ENCODE data around the gene PPP6R1. TPM values are rescaled to one million over a fixed set of nuclear protein-coding genes. Genes with fewer than 3 reads are reported as not detected.
A peak's percentile ranks its signal among the peaks of the same experiment; 100 is the strongest.

The PPP6R1 gene
- polyA plus RNA-seq (2013, experiment 1 of 2) = 33.0 TPM
- polyA plus RNA-seq (2013, experiment 2 of 2) = 32.6 TPM

DNA sequence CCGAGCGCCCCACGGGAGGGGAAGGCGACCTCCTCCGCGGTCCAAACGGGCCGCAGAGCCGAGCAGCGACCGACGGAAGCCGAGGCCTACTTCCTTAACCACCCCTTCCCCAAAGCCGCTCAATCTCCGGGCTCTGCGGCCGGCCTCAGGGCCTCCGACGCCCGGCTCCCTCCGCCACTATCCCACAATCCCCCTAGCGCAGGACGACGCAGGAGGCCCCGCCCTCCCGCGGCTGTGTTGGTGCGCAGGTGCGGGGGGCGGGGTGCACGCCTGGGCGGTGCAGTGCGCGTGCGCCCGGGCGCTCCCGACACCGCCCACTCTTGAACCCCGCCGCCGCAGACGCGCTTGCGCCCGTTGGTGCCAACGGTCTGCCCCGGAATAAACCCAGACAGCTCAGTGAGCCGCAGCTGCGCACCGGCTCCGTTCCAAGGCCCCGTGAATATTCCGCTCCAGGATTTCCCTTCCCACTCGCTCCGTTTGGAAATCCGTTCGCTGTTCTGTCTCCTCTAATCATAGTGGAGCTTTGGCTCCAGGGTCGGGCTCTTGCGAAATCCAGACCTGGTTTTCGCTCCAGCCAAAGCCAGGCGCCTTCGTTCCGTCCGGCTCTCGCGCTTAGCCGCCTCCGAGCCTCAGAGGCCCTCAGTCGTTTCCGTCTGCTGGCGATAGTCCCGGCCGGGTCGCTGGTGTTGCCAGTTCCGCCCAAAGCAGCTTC lies at the start of gene PPP6R1:
TSS of gene PPP6R1 (minus strand) at position 190 of the 712 bp plus-strand sequence. CDS start 11,914 bp downstream, outside the sequence.
- Histone ChIP-seq H3K23ac (ENCODE audit: low read depth, low read length, poor library complexity) (peak within 1 kb of the TSS; percentile 98), H3K4me1 (ENCODE audit: control insufficient read depth in 2 of 2, insufficient read depth in 1 of 2, low read depth in 1 of 2, low read length in 2 of 2) (peaks cover 12 to 17% of the 10 kb centered on the region in 2 donors), H3K9ac (ENCODE audit: low read depth, low read length, poor library complexity) (peak within 1 kb of the TSS; percentile 97), H2BK5ac (ENCODE audit: low read length) (peak within 1 kb of the TSS; percentile 83), H2AK5ac (ENCODE audit: low read depth, low read length) (peak within 1 kb of the TSS; percentile 74), H3K79me1 (ENCODE audit: low read depth, low read length) (peaks cover 15% of the 10 kb centered on the region), H3K4me2 (ENCODE audit: insufficient read depth, low read length, poor library complexity, severe bottlenecking) (peak within 1 kb of the TSS; percentile 82), H2BK120ac (ENCODE audit: low read depth, low read length) (no peak within 1 kb of the TSS), H3K4ac (ENCODE audit: low read length) (no peak within 1 kb of the TSS), H3K27me3 (ENCODE audit: control insufficient read depth in 3 of 3, insufficient read depth in 3 of 3, low read depth in 1 of 3, low read length in 3 of 3) (no peaks in the 10 kb centered on the region), H3K18ac (ENCODE audit: low read length) (peak within 1 kb of the TSS; percentile 99), H3K36me3 (replicated peaks in 1 of 2; ENCODE audit: control insufficient read depth in 2 of 2, insufficient read depth in 2 of 2, low read length in 2 of 2) (peaks cover 0 to 15% of the 10 kb centered on the region in 2 donors), H4K91ac (ENCODE audit: low read depth, low read length, poor library complexity) (no peak within 1 kb of the TSS), H3K4me3 (ENCODE audit: low read length in 2 of 2) (peak within 1 kb of the TSS; percentile 90 to 99), H2AFZ (ENCODE audit: low read length) (peak within 1 kb of the TSS; percentile 88), H3K27ac (replicated peaks; ENCODE audit: low read length) (peak within 1 kb of the TSS; percentile 98), H4K8ac (ENCODE audit: low read depth, low read length) (no peak within 1 kb of the TSS), H2BK12ac (ENCODE audit: low read length) (peak within 1 kb of the TSS; percentile 60), H3K14ac (ENCODE audit: low read length) (peak within 1 kb of the TSS; percentile 87), H3K9me3 (replicated peaks in 1 of 2; ENCODE audit: control insufficient read depth in 2 of 2, insufficient read depth in 1 of 2, low read depth in 1 of 2, low read length in 2 of 2) (no peaks in the 10 kb centered on the region), H2BK15ac (ENCODE audit: low read length) (peak within 1 kb of the TSS; percentile 80)
- DNase-seq (ENCODE audit: low spot score) = peak; percentile 98
- no CpG with 5 or more reads among the region's 76 CpGs for WGBS, 2 donors (ENCODE audit: extremely low coverage in 2 of 2, insufficient read length in 2 of 2, insufficient replicate concordance in 1 of 2)

DNA sequence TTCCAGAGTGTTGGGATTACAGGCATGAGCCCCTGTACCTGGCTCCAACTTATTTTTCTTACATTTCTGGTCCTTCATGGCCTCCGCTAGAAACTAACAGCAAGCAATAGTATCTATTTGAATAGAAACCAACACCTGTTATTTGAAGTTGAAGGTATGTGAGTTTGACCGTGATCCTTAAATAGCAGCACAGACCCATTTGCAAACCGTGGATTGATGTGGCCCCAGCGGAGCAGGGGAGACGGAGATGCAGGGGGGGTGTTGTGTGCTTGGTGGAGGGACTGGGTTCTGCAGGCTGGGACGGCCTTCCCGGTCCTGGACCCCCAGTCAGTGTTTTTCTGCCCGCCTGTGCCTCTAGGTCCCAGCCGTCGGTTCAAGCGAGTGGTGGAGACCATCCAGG lies 49.5 kb upstream of the PPP6R1 start:
- no peak for DNase-seq (ENCODE audit: low spot score)
- no peak overlapping the region for H2AFZ ChIP-seq (ENCODE audit: low read length)
- no peak overlapping the region for H3K14ac ChIP-seq (ENCODE audit: low read length)
- no peak overlapping the region for H4K91ac ChIP-seq (ENCODE audit: low read depth, low read length, poor library complexity)
- H4K8ac ChIP-seq (ENCODE audit: low read depth, low read length) = no peak overlapping the region
- no peaks in the 10 kb centered on the region for H3K27me3 ChIP-seq (ENCODE audit: control insufficient read depth in 3 of 3, insufficient read depth in 3 of 3, low read depth in 1 of 3, low read length in 3 of 3)
- no peak overlapping the region for H2BK15ac ChIP-seq (ENCODE audit: low read length)
- peaks cover 51 to 78% of the 10 kb centered on the region in 2 donors for H3K36me3 ChIP-seq (replicated peaks in 1 of 2; ENCODE audit: control insufficient read depth in 2 of 2, insufficient read depth in 2 of 2, low read length in 2 of 2)
- no peak overlapping the region for H2BK5ac ChIP-seq (ENCODE audit: low read length)
- no peaks in the 10 kb centered on the region for H3K79me1 ChIP-seq (ENCODE audit: low read depth, low read length)
- no peak overlapping the region for H3K4me3 ChIP-seq (ENCODE audit: low read length in 2 of 2)
- no peak overlapping the region for H2BK12ac ChIP-seq (ENCODE audit: low read length)
- no peak overlapping the region for H2AK5ac ChIP-seq (ENCODE audit: low read depth, low read length)
- no peak overlapping the region for H3K4me2 ChIP-seq (ENCODE audit: insufficient read depth, low read length, poor library complexity, severe bottlenecking)
- no peak overlapping the region for H3K9ac ChIP-seq (ENCODE audit: low read depth, low read length, poor library complexity)
- H3K23ac ChIP-seq (ENCODE audit: low read depth, low read length, poor library complexity) = no peak overlapping the region
- peaks cover 2 to 5% of the 10 kb centered on the region in 2 donors for H3K9me3 ChIP-seq (replicated peaks in 1 of 2; ENCODE audit: control insufficient read depth in 2 of 2, insufficient read depth in 1 of 2, low read depth in 1 of 2, low read length in 2 of 2)
- no peak overlapping the region for H3K27ac ChIP-seq (replicated peaks; ENCODE audit: low read length)
- H3K4me1 ChIP-seq (ENCODE audit: control insufficient read depth in 2 of 2, insufficient read depth in 1 of 2, low read depth in 1 of 2, low read length in 2 of 2) = peaks cover 2 to 4% of the 10 kb centered on the region in 2 donors
- no peak overlapping the region for H3K18ac ChIP-seq (ENCODE audit: low read length)
- H3K4ac ChIP-seq (ENCODE audit: low read length) = no peak overlapping the region
- no CpG with 5 or more reads among the region's 11 CpGs for WGBS, 2 donors (ENCODE audit: extremely low coverage in 2 of 2, insufficient read length in 2 of 2, insufficient replicate concordance in 1 of 2)
- no peak overlapping the region for H2BK120ac ChIP-seq (ENCODE audit: low read depth, low read length)

DNA sequence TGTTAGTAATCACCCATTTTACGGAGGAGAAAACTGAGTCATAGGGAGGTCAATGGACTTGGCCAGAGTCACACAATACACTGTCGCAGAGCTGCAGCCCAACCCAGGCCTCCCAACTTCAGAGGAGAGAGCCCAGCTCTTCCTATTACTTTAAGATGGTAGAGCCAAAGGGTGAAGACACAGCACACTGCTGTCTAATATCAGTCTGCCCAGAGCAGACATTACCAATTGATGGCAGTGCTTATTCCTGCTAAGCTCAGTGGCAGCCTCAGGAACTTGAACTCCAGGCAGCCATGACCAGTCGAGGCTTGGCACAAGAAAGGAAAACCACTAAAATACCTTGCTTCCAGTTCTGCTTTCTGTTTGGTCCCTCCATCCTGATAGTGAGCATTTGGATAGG lies 47.9 kb upstream of the PPP6R1 start:
- no CpG with 5 or more reads among the region's 3 CpGs for whole genome bisulfite sequencing, 2 donors (ENCODE audit: extremely low coverage in 2 of 2, insufficient read length in 2 of 2, insufficient replicate concordance in 1 of 2)
- Histone ChIP-seq H2BK12ac (ENCODE audit: low read length) (no peak overlapping the region), H3K36me3 (replicated peaks in 1 of 2; ENCODE audit: control insufficient read depth in 2 of 2, insufficient read depth in 2 of 2, low read length in 2 of 2) (peaks cover 56 to 86% of the 10 kb centered on the region in 2 donors)

DNA sequence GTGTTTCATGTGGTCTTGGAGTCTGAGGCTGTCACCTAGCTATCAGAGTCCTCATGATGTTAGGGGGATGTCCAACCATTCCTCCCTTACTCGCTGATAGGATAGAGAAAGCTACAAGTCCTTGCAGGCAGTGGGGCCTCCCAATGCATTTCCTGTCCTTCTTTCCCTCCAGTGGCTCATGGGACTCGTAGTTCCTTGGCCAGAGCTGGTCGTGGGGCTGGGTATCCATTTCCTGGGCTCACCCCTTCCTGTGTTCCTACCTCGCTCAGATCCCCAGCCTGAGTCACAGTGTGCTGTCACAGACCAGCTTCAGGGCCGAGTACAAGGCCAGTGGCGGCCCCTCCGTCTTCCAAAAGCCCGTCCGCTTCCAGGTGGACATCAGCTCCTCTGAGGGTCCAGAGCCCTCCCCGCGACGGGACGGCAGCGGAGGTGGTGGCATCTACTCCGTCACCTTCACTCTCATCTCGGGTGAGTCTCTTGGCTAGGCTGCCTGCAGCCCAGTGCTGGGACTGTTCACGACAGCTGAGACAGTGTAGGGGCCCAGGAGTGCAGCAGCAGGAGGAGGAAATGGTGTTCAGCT lies 47.3 kb upstream of the PPP6R1 start:
- H2AFZ ChIP-seq (ENCODE audit: low read length) = no peak overlapping the region
- H3K27me3 ChIP-seq (ENCODE audit: control insufficient read depth in 3 of 3, insufficient read depth in 3 of 3, low read depth in 1 of 3, low read length in 3 of 3) = no peaks in the 10 kb centered on the region
- no peak overlapping the region for H2BK5ac ChIP-seq (ENCODE audit: low read length)
- no peaks in the 10 kb centered on the region for H3K79me1 ChIP-seq (ENCODE audit: low read depth, low read length)
- H3K27ac ChIP-seq (replicated peaks; ENCODE audit: low read length) = no peak overlapping the region
- no peak overlapping the region for H2BK15ac ChIP-seq (ENCODE audit: low read length)
- no peak for DNase-seq (ENCODE audit: low spot score)
- H3K4ac ChIP-seq (ENCODE audit: low read length) = no peak overlapping the region
- no peak overlapping the region for H4K8ac ChIP-seq (ENCODE audit: low read depth, low read length)
- H2BK120ac ChIP-seq (ENCODE audit: low read depth, low read length) = no peak overlapping the region
- peak overlapping the region in 1 of 2 donors; percentile 4 for H3K4me3 ChIP-seq (ENCODE audit: low read length in 2 of 2)
- no peak overlapping the region for H3K18ac ChIP-seq (ENCODE audit: low read length)
- peak overlapping the region; percentile 65 for H3K9ac ChIP-seq (ENCODE audit: low read depth, low read length, poor library complexity)
- no CpG with 5 or more reads among the region's 17 CpGs for WGBS, 2 donors (ENCODE audit: extremely low coverage in 2 of 2, insufficient read length in 2 of 2, insufficient replicate concordance in 1 of 2)
- peaks cover 56 to 83% of the 10 kb centered on the region in 2 donors for H3K36me3 ChIP-seq (replicated peaks in 1 of 2; ENCODE audit: control insufficient read depth in 2 of 2, insufficient read depth in 2 of 2, low read length in 2 of 2)
- no peak overlapping the region for H3K14ac ChIP-seq (ENCODE audit: low read length)
- H3K4me1 ChIP-seq (ENCODE audit: control insufficient read depth in 2 of 2, insufficient read depth in 1 of 2, low read depth in 1 of 2, low read length in 2 of 2) = peaks cover 11 to 12% of the 10 kb centered on the region in 2 donors
- H4K91ac ChIP-seq (ENCODE audit: low read depth, low read length, poor library complexity) = no peak overlapping the region
- no peak overlapping the region for H3K23ac ChIP-seq (ENCODE audit: low read depth, low read length, poor library complexity)
- no peak overlapping the region for H3K4me2 ChIP-seq (ENCODE audit: insufficient read depth, low read length, poor library complexity, severe bottlenecking)
- H2AK5ac ChIP-seq (ENCODE audit: low read depth, low read length) = no peak overlapping the region
- no peak overlapping the region for H2BK12ac ChIP-seq (ENCODE audit: low read length)
- peaks cover 4 to 5% of the 10 kb centered on the region in 2 donors for H3K9me3 ChIP-seq (replicated peaks in 1 of 2; ENCODE audit: control insufficient read depth in 2 of 2, insufficient read depth in 1 of 2, low read depth in 1 of 2, low read length in 2 of 2)

More for the DNA sequence above, 47.9 kb upstream of the PPP6R1 start:
- no peaks in the 10 kb centered on the region for H3K27me3 ChIP-seq (ENCODE audit: control insufficient read depth in 3 of 3, insufficient read depth in 3 of 3, low read depth in 1 of 3, low read length in 3 of 3)
- no peak overlapping the region for H2AFZ ChIP-seq (ENCODE audit: low read length)
- peaks cover 4 to 5% of the 10 kb centered on the region in 2 donors for H3K9me3 ChIP-seq (replicated peaks in 1 of 2; ENCODE audit: control insufficient read depth in 2 of 2, insufficient read depth in 1 of 2, low read depth in 1 of 2, low read length in 2 of 2)
- H2BK120ac ChIP-seq (ENCODE audit: low read depth, low read length) = no peak overlapping the region
- H2BK5ac ChIP-seq (ENCODE audit: low read length) = no peak overlapping the region
- peaks cover 5 to 6% of the 10 kb centered on the region in 2 donors for H3K4me1 ChIP-seq (ENCODE audit: control insufficient read depth in 2 of 2, insufficient read depth in 1 of 2, low read depth in 1 of 2, low read length in 2 of 2)
- H3K4me3 ChIP-seq (ENCODE audit: low read length in 2 of 2) = no peak overlapping the region
- no peak overlapping the region for H3K9ac ChIP-seq (ENCODE audit: low read depth, low read length, poor library complexity)
- H4K8ac ChIP-seq (ENCODE audit: low read depth, low read length) = no peak overlapping the region
- H3K4me2 ChIP-seq (ENCODE audit: insufficient read depth, low read length, poor library complexity, severe bottlenecking) = no peak overlapping the region
- no peak overlapping the region for H3K27ac ChIP-seq (replicated peaks; ENCODE audit: low read length)
- no peak for DNase-seq (ENCODE audit: low spot score)
- no peaks in the 10 kb centered on the region for H3K79me1 ChIP-seq (ENCODE audit: low read depth, low read length)
- H2BK15ac ChIP-seq (ENCODE audit: low read length) = no peak overlapping the region
- H3K23ac ChIP-seq (ENCODE audit: low read depth, low read length, poor library complexity) = no peak overlapping the region
- H2AK5ac ChIP-seq (ENCODE audit: low read depth, low read length) = no peak overlapping the region
- H4K91ac ChIP-seq (ENCODE audit: low read depth, low read length, poor library complexity) = no peak overlapping the region
- no peak overlapping the region for H3K14ac ChIP-seq (ENCODE audit: low read length)
- no peak overlapping the region for H3K4ac ChIP-seq (ENCODE audit: low read length)
- no peak overlapping the region for H3K18ac ChIP-seq (ENCODE audit: low read length)
